Measurements from ENCODE around the gene OAT.

The OAT gene

GRCh38 chr10:124356701-124357560, 61.8 kb downstream of the OAT start:
- DNase-seq, result peak in 1 of 2 donors; percentile 35
- H3K27ac ChIP-seq, result no peak overlapping the region
- peaks cover 0 to 15% (median 5%) of the 10 kb centered on the region in 3 donors for H3K9me3 ChIP-seq
- no peaks in the 10 kb centered on the region for H3K36me3 ChIP-seq
- no peak overlapping the region for H3K4me3 ChIP-seq
- TF ChIP-seq CTCF (IDR thresholded peaks at IDR 0.05), result no peak
- intact Hi-C loops (cut with DNase I; ENCODE audit: low total_unique reads), result no loop called here
- no peaks in the 10 kb centered on the region for H3K27me3 ChIP-seq
- H3K4me1 ChIP-seq, result peaks cover 0 to 19% (median 11%) of the 10 kb centered on the region in 4 donors

- Histone ChIP-seq H3K9me3 (peaks cover 0 to 11% (median 5%) of the 10 kb centered on the region in 3 donors), H3K4me1 (peaks cover 0 to 27% (median 15%) of the 10 kb centered on the region in 4 donors), H3K27me3 (no peaks in the 10 kb centered on the region), H3K4me3 (peak overlapping the region; percentile 29 to 50), H3K36me3 (no peaks in the 10 kb centered on the region), H3K27ac (peak overlapping the region; percentile 46 to 63)
- intact Hi-C loops (cut with DNase I; ENCODE audit: low total_unique reads), result no loop called here
- TF ChIP-seq CTCF (IDR thresholded peaks at IDR 0.05), result no peak
- peak; percentile 60 to 78 for DNase-seq
Observed at GRCh38 chr10:124354411-124355382, 64.0 kb downstream of the OAT start.

- no peak for TF ChIP-seq CTCF (IDR thresholded peaks at IDR 0.05)
- H3K4me1 ChIP-seq, result peaks cover 0 to 27% (median 15%) of the 10 kb centered on the region in 4 donors
- H3K4me3 ChIP-seq, result no peak overlapping the region
- no peaks in the 10 kb centered on the region for H3K36me3 ChIP-seq
- H3K27ac ChIP-seq, result peak overlapping the region; percentile 46 to 63
- peaks cover 0 to 3% (median 0%) of the 10 kb centered on the region in 3 donors for H3K9me3 ChIP-seq
- peak; percentile 15 to 41 for DNase-seq
- H3K27me3 ChIP-seq, result no peaks in the 10 kb centered on the region
- intact Hi-C loops (cut with DNase I; ENCODE audit: low total_unique reads), result no loop called here
Observed at GRCh38 chr10:124353896-124354295, 64.8 kb downstream of the OAT start.

- Histone ChIP-seq H3K4me1 (peaks cover 0 to 27% (median 15%) of the 10 kb centered on the region in 4 donors), H3K36me3 (no peaks in the 10 kb centered on the region), H3K9me3 (no peaks in the 10 kb centered on the region), H3K27ac (no peak overlapping the region), H3K27me3 (no peaks in the 10 kb centered on the region), H3K4me3 (no peak overlapping the region)
- TF ChIP-seq CTCF (IDR thresholded peaks at IDR 0.05), result no peak
- DNase-seq, result peak in 1 of 2 donors; percentile 54
- intact Hi-C loops (cut with DNase I; ENCODE audit: low total_unique reads), result no loop called here
Observed at GRCh38 chr10:124353091-124353815, 65.5 kb downstream of the OAT start.

Measured in tibial artery (tissue), 4 donors.